ENCODE results near the gene NOP56. TPM values are rescaled to one million over a fixed set of nuclear protein-coding genes. Genes with fewer than 3 reads are reported as not detected.

The NOP56 gene
- total and polyA plus RNA-seq, 2 donors (not counting 1 experiment from before 2014, with no cell fraction given), result 212 to 247 TPM

- DNase-seq (no peak), ATAC-seq (ENCODE audit: low read depth) (no peak)
Observed at GRCh38 chr20:2672446-2672845, 20.0 kb downstream of the NOP56 start.

GRCh38 chr20:2673453-2673852 lies 21.0 kb downstream of the NOP56 start:
- H3K36me3 ChIP-seq (replicated peaks in 1 of 2; ENCODE audit: control extremely low read depth in 1 of 2, control insufficient read depth in 1 of 2, extremely low read depth in 1 of 2, insufficient read depth in 2 of 2, low read length in 1 of 2), result no peaks in the 10 kb centered on the region
- no peaks in the 10 kb centered on the region for H3K9me3 ChIP-seq (ENCODE audit: control extremely low read depth in 1 of 3, control insufficient read depth in 2 of 3, insufficient read depth in 1 of 3, low read length in 2 of 3)
- H2AFZ ChIP-seq (ENCODE audit: insufficient read depth, low read depth, low read length, poor library complexity, severe bottlenecking), result no peak overlapping the region
- H3K79me2 ChIP-seq (ENCODE audit: control insufficient read depth, insufficient read depth, low read length), result no peaks in the 10 kb centered on the region
- no peak overlapping the region for H3K4me3 Mint-ChIP-seq
- no peak overlapping the region for H3K27ac Mint-ChIP-seq
- TF ChIP-seq EZH2 (IDR thresholded peaks at IDR 0.05; ENCODE audit: borderline replicate concordance, insufficient read depth, low read depth, low read length, poor library complexity, severe bottlenecking), result no peak
- TF ChIP-seq CTCF (IDR thresholded peaks at IDR 0.05), result no peak
- intact Hi-C loops (cut with micrococcal nuclease), result no loop called here
- H3K27me3 ChIP-seq (replicated peaks in 1 of 4; ENCODE audit: control extremely low read depth in 1 of 4, control insufficient read depth in 3 of 4, insufficient read depth in 4 of 4, low read length in 3 of 4), result peaks cover 0 to 21% (median 2%) of the 10 kb centered on the region in 4 experiments
- no peak overlapping the region for H3K27ac ChIP-seq (ENCODE audit: low read length in 2 of 2)
- CTCF ChIA-PET, result interaction anchor here (0.7 to 1.6 kb wide), 4 partner anchors 22 to 667 kb away, joined by 3 to 4 read pairs (median 3); no protein-coding TSS in a partner anchor
- no peak overlapping the region for H3K4me2 ChIP-seq (replicated peaks; ENCODE audit: low read depth, low read length, poor library complexity, severe bottlenecking)
- no peaks in the 10 kb centered on the region for H3K4me1 ChIP-seq (ENCODE audit: control insufficient read depth in 2 of 2, insufficient read depth in 2 of 2, low read length in 2 of 2)
- POLR2A ChIA-PET, result interaction anchor here (0.7 kb wide), 1 partner anchor 8 kb away, joined by 5 read pairs; no protein-coding TSS in a partner anchor
- no peak overlapping the region for H3K9ac ChIP-seq (ENCODE audit: low read length)
- DNase-seq, result no peak
- H3K27me3 Mint-ChIP-seq, result peaks cover 19% of the 10 kb centered on the region
- no peaks in the 10 kb centered on the region for H4K20me1 ChIP-seq (ENCODE audit: control insufficient read depth, insufficient read depth, low read length, poor library complexity, severe bottlenecking)
- no peak for ATAC-seq (ENCODE audit: low read depth)
- H3K9me3 Mint-ChIP-seq (ENCODE audit: insufficient read depth), result no peaks in the 10 kb centered on the region
- H3K4me3 ChIP-seq (ENCODE audit: control extremely low read depth in 1 of 5, extremely low read depth in 1 of 5, insufficient read depth in 1 of 5, low read depth in 2 of 5, low read length in 4 of 5), result no peak overlapping the region
- no peaks in the 10 kb centered on the region for H3K4me1 Mint-ChIP-seq
- WGBS (ENCODE audit: insufficient coverage), result 83% methylated on average over 3 of the region's 4 CpGs

More at GRCh38 chr20:2672446-2672845, 20.0 kb downstream of the NOP56 start:
- Histone ChIP-seq H3K9me3 (ENCODE audit: control extremely low read depth in 1 of 3, control insufficient read depth in 2 of 3, insufficient read depth in 1 of 3, low read length in 2 of 3) (no peaks in the 10 kb centered on the region), H2AFZ (ENCODE audit: insufficient read depth, low read depth, low read length, poor library complexity, severe bottlenecking) (no peak overlapping the region), H3K27me3 (replicated peaks in 1 of 4; ENCODE audit: control extremely low read depth in 1 of 4, control insufficient read depth in 3 of 4, insufficient read depth in 4 of 4, low read length in 3 of 4) (peaks cover 0 to 23% (median 2%) of the 10 kb centered on the region in 4 experiments), H3K4me1 (ENCODE audit: control insufficient read depth in 2 of 2, insufficient read depth in 2 of 2, low read length in 2 of 2) (no peaks in the 10 kb centered on the region), H3K4me2 (replicated peaks; ENCODE audit: low read depth, low read length, poor library complexity, severe bottlenecking) (no peak overlapping the region), H3K79me2 (ENCODE audit: control insufficient read depth, insufficient read depth, low read length) (no peaks in the 10 kb centered on the region), H4K20me1 (ENCODE audit: control insufficient read depth, insufficient read depth, low read length, poor library complexity, severe bottlenecking) (no peaks in the 10 kb centered on the region), H3K36me3 (replicated peaks in 1 of 2; ENCODE audit: control extremely low read depth in 1 of 2, control insufficient read depth in 1 of 2, extremely low read depth in 1 of 2, insufficient read depth in 2 of 2, low read length in 1 of 2) (no peaks in the 10 kb centered on the region), H3K27ac (ENCODE audit: low read length in 2 of 2) (no peak overlapping the region), H3K4me3 (ENCODE audit: control extremely low read depth in 1 of 5, extremely low read depth in 1 of 5, insufficient read depth in 1 of 5, low read depth in 2 of 5, low read length in 4 of 5) (no peak overlapping the region), H3K9ac (ENCODE audit: low read length) (no peak overlapping the region)
- intact Hi-C loops (cut with micrococcal nuclease), result no loop called here
- Mint-ChIP-seq H3K4me3 (no peak overlapping the region), H3K4me1 (no peaks in the 10 kb centered on the region), H3K27ac (no peak overlapping the region), H3K27me3 (peaks cover 21% of the 10 kb centered on the region), H3K9me3 (ENCODE audit: insufficient read depth) (no peaks in the 10 kb centered on the region)
- 40% methylated on average over 2 of the region's 3 CpGs for WGBS (ENCODE audit: insufficient coverage)
- ChIA-PET POLR2A (no interaction called here), CTCF (interaction anchor here (0.6 kb wide), 1 partner anchor 148 kb away, joined by 3 read pairs; no protein-coding TSS in a partner anchor)
- no peak for TF ChIP-seq EZH2 (IDR thresholded peaks at IDR 0.05; ENCODE audit: borderline replicate concordance, insufficient read depth, low read depth, low read length, poor library complexity, severe bottlenecking)
- TF ChIP-seq CTCF (IDR thresholded peaks at IDR 0.05), result no peak

Data from B cell (primary cell).